K562 (cell line): ENCODE data around the gene DGKB. TPM values are rescaled to one million over a fixed set of nuclear protein-coding genes. Genes with fewer than 3 reads are reported as not detected.
A peak's percentile ranks its signal among the peaks of the same experiment; 100 is the strongest.

Experiments used
- ATAC-seq: fragments of 200-7000 bp; cut with Tn5 transposase; 3 replicates; pipeline ENCODE4 v1.9.1; 2020; ENCODE audit warnings: moderate library complexity
- BruUV-seq: library from RNA; stranded (reverse); fragments of 400-500 nt; replicated peaks from 2 replicates; lab custom pipeline; 2021; lab: Mats Ljungman, UMichigan
- CTCF ChIA-PET: fragments of 300-600 bp; formaldehyde crosslinking; extraction: SDS; loops from one replicate; lab custom pipeline; 2021; ENCODE audit warnings: low intra/inter-chr PET ratio; lab: Yijun Ruan, JAX
- POLR2A ChIA-PET: fragments of 300-600, 350-650 bp; sonication (Branson Sonifier 250); formaldehyde crosslinking; extraction: SDS; loops from one replicate; lab custom pipeline; 2021; ENCODE audit warnings: antibody characterized with exemption, inconsistent platforms; lab: Yijun Ruan, JAX
- DNase-seq, 4 experiments: peaks; one replicate each; pipeline versions ENCODE4 v3.0.0 to v3.0.0-alpha.2; 2011 to 2018; ENCODE audit warnings: low spot score in 3 of 4, mixed read lengths in 3 of 4; ENCODE audit errors: extremely low read depth in 1 of 4
- FAIRE-seq: peaks from 2 replicates; lab custom pipeline; 2011; peaks lifted over from hg19 to GRCh38; lab: Jason Lieb, UNC
- H2AFZ ChIP-seq: 2 replicates; pipeline ENCODE4 v1.6.0; 2011; ENCODE audit warnings: low read depth, low read length, control low read depth, inconsistent platforms
- H3K27ac ChIP-seq: fragments of 200-600 bp; 3 replicates; pipeline ENCODE4 v1.8.0; 2011; ENCODE audit warnings: low read depth, mild to moderate bottlenecking, control low read depth, inconsistent platforms, low read length, moderate library complexity, mixed read lengths; ENCODE audit errors: extremely low read depth
- H3K27me3 ChIP-seq, 2 experiments: fragments of 300-600 bp in 1 of 2; 2 replicates in 1 of 2; 3 replicates in 1 of 2; pipeline versions ENCODE4 v1.6.0 to v1.8.0; 2011; ENCODE audit warnings: inconsistent platforms in 2 of 2, low read length in 2 of 2, mild to moderate bottlenecking in 1 of 2, mixed read lengths in 1 of 2, moderate library complexity in 1 of 2; ENCODE audit not compliant: control insufficient read depth in 2 of 2, insufficient read depth in 2 of 2
- H3K36me3 ChIP-seq: fragments of 300-600 bp; 3 replicates; pipeline ENCODE4 v1.8.0; 2011; ENCODE audit warnings: mild to moderate bottlenecking, low read length, inconsistent platforms; ENCODE audit not compliant: control insufficient read depth, insufficient read depth
- H3K4me1 ChIP-seq, 2 experiments: fragments of 200-600 bp in 1 of 2; replicated peaks in 1 of 2; 2 replicates in 1 of 2; 3 replicates in 1 of 2; pipeline versions ENCODE4 v1.5.1 to v1.8.0; 2011; ENCODE audit warnings: inconsistent platforms in 2 of 2, low read length in 2 of 2, mild to moderate bottlenecking in 1 of 2, mixed read lengths in 1 of 2, moderate library complexity in 1 of 2; ENCODE audit not compliant: control insufficient read depth in 2 of 2, insufficient read depth in 2 of 2
- H3K4me2 ChIP-seq: 2 replicates; pipeline ENCODE4 v1.6.1; 2011; ENCODE audit warnings: low read length, control low read depth, inconsistent platforms, mixed read lengths; ENCODE audit not compliant: insufficient read depth
- H3K4me3 ChIP-seq: fragments of 200-600 bp; sonication (generic), shearing (Covaris generic); 2 replicates; pipeline ENCODE4 v1.5.1; 2016; ENCODE audit warnings: control low read depth, inconsistent platforms
- H3K79me2 ChIP-seq: fragments of 200-600 bp; 3 replicates; pipeline ENCODE4 v1.8.0; 2011; ENCODE audit warnings: low read length, inconsistent platforms; ENCODE audit not compliant: control insufficient read depth, insufficient read depth
- H3K9ac ChIP-seq, 2 experiments: 2 replicates each; pipeline versions ENCODE4 v1.6.0 to v1.6.1; 2011; ENCODE audit warnings: low read depth in 2 of 2, low read length in 2 of 2, control low read depth in 1 of 2, inconsistent platforms in 1 of 2, mild to moderate bottlenecking in 1 of 2, mixed read lengths in 1 of 2; ENCODE audit not compliant: insufficient read depth in 1 of 2
- H3K9me1 ChIP-seq: one replicate; pipeline ENCODE4 v1.6.0; 2011; ENCODE audit warnings: inconsistent platforms, mild to moderate bottlenecking, low read length, moderate library complexity; ENCODE audit not compliant: control insufficient read depth, insufficient read depth
- H3K9me3 ChIP-seq: replicated peaks from 2 replicates; pipeline ENCODE4 v1.5.1; 2011; ENCODE audit warnings: low read depth, low read length, inconsistent platforms; ENCODE audit not compliant: control insufficient read depth, insufficient read depth
- H4K20me1 ChIP-seq: replicated peaks from 2 replicates; pipeline ENCODE4 v1.6.1; 2011; ENCODE audit warnings: low read length, inconsistent platforms, mixed read lengths; ENCODE audit not compliant: control insufficient read depth, insufficient read depth
- ATF4 ChIP-seq: fragments of 450-650 bp; formaldehyde crosslinking; IDR thresholded peaks from 2 replicates; pipeline ENCODE4 v1.4.0; 2022; ENCODE audit warnings: mild to moderate bottlenecking, moderate library complexity
- CEBPG ChIP-seq, 3 experiments: fragments of 200-800 bp in 1 of 3; sonication (Bioruptor generic) in 1 of 3; sonication (generic) in 1 of 3; formaldehyde crosslinking in 1 of 3; IDR thresholded peaks in 2 of 3; conservative IDR thresholded peaks in 1 of 3; 2 replicates each; pipeline versions ENCODE4 v1.6.1 to v1.8.0; 2016 to 2022; ENCODE audit warnings: missing compliant biosample characterization in 2 of 3, missing genetic modification characterization in 2 of 3, mild to moderate bottlenecking in 1 of 3, missing genetic modification reagents in 1 of 3
- NCOA1 ChIP-seq: fragments of 450-650 bp; IDR thresholded peaks from 2 replicates; pipeline ENCODE4 v1.6.1; 2016; ENCODE audit warnings: low read depth
- POLR2H ChIP-seq: IDR thresholded peaks from 2 replicates; pipeline ENCODE4 v1.6.1; 2016; ENCODE audit warnings: missing genetic modification characterization, low read depth, mild to moderate bottlenecking, control low read depth, missing compliant biosample characterization, moderate library complexity
- XRCC5 ChIP-seq: fragments of 200-400 bp; formaldehyde crosslinking; IDR thresholded peaks from 2 replicates; pipeline ENCODE4 v1.6.1; 2017; ENCODE audit warnings: low read depth, mild to moderate bottlenecking, low read length
- ZNF143 ChIP-seq: sonication (generic); formaldehyde crosslinking; IDR thresholded peaks from 2 replicates; pipeline ENCODE4 v1.9.0; 2022; ENCODE audit warnings: mild to moderate bottlenecking, missing genetic modification reagents
- ZNF699 ChIP-seq: fragments of 250-450 bp; sonication (Bioruptor Pico); IDR thresholded peaks from 2 replicates; pipeline ENCODE4 v1.8.0; 2021; ENCODE audit warnings: mild to moderate bottlenecking, moderate library complexity; ENCODE audit not compliant: insufficient replicate concordance
- WGBS: fragments of 100-300 bp; shearing (Covaris generic); methylation state at CpG from one replicate; pipeline ENCODE4 v1.1.6; 2016; ENCODE audit warnings: low coverage, mixed read lengths; ENCODE audit not compliant: insufficient coverage; ENCODE audit errors: missing lambda C conversion rate; 5-methylcytosine and 5-hydroxymethylcytosine counted together
- in situ Hi-C: fragments of 300-500 bp; cut with MboI; formaldehyde crosslinking; loops from 4 replicates; pipeline ENCODE4 v1.15.0; 2018; ENCODE audit warnings: inconsistent platforms, mixed read lengths
- intact Hi-C: fragments of 100-400 bp; cut with micrococcal nuclease; formaldehyde crosslinking; loops from 2 replicates; pipeline ENCODE4 v1.14.2; 2022
- polyA plus RNA-seq, 8 experiments: library from polyadenylated mRNA; depleted of rRNA in 4 of 8; stranded (reverse) in 5 of 8; unstranded in 3 of 8; fragments of >200 nt; fragmentation: Nextera tagmentation in 2 of 8; fragmentation: Illumina TruSeq in 1 of 8; extraction: Ambion mirVana in 2 of 8; extraction: Trizol in 1 of 8; gene quantifications; 2 replicates each; pipeline versions ENCODE4 v1.2.1 to v1.2.3, GENCODE V29; 2011 to 2014; ENCODE audit warnings: inconsistent platforms in 1 of 8, missing spikeins in 1 of 8
- total RNA-seq, 7 experiments: library from RNA; depleted of rRNA in 6 of 7; stranded (reverse); fragments of >200 nt in 6 of 7; fragmentation: Illumina TruSeq in 2 of 7; extraction: Trizol in 2 of 7; gene quantifications; 2 replicates each; pipeline versions ENCODE4 v1.2.1 to v1.2.3, GENCODE V29; 2011 to 2021; ENCODE audit warnings: low replicate concordance in 1 of 7

DGKB gene
- total and polyA plus RNA-seq, 9 of the 15 experiments (the other 6 are each of a cell fraction or from before 2014, with no cell fraction given), result 0.01 TPM; not detected in 8

GRCh38 chr7:14144538-14144937, 758.0 kb downstream of the DGKB start:
- intact Hi-C loops (no loop called here), in situ Hi-C loops (no loop called here)
- H3K9me1 ChIP-seq, result no peaks in the 10 kb centered on the region
- no TSS peak for BruUV-seq
- TF ChIP-seq CEBPG (CRISPR knock-in tag; IDR thresholded peaks at IDR 0.05) (no peak), CEBPG (tag; conservative IDR thresholded peaks at IDR 0.05 in 1 of 2, IDR thresholded peaks at IDR 0.05 in 1 of 2) (peak in 1 of 2 experiments; percentile 64; a peak in 2 of 4 replicates), NCOA1 (no peak), POLR2H (tag) (peak; percentile 53; the same call in 1 of the 2 replicates), ATF4 (CRISPR knock-in tag) (no peak), ZNF699 (CRISPR knock-in tag) (no peak), XRCC5 (no peak), ZNF143 (CRISPR knock-in tag) (no peak)
- WGBS, result 5% methylated on average over 2 of the region's 2 CpGs
- no peaks in the 10 kb centered on the region for H3K4me1 ChIP-seq
- no peaks in the 10 kb centered on the region for H3K79me2 ChIP-seq
- no peak overlapping the region for H3K27ac ChIP-seq
- no peaks in the 10 kb centered on the region for H3K27me3 ChIP-seq
- DNase-seq (no peak), ATAC-seq (no peak), FAIRE-seq (no peak)
- H3K9ac ChIP-seq, result no peak overlapping the region
- no peak overlapping the region for H3K4me3 ChIP-seq
- no peaks in the 10 kb centered on the region for H4K20me1 ChIP-seq
- POLR2A ChIA-PET, result no interaction called here
- H3K9me3 ChIP-seq, result no peaks in the 10 kb centered on the region
- CTCF ChIA-PET, result no interaction called here
- no peak overlapping the region for H3K4me2 ChIP-seq
- H2AFZ ChIP-seq, result no peak overlapping the region
- no peaks in the 10 kb centered on the region for H3K36me3 ChIP-seq
